ES-I3 (cell line): ENCODE results near the gene MCM8.

Experiments used
- H3K36me3 ChIP-seq: 2 replicates; pipeline ENCODE4 v1.6.1; 2013; ENCODE audit warnings: mild to moderate bottlenecking, low read length, control low read depth, moderate library complexity; ENCODE audit not compliant: insufficient read depth
- H3K4me1 ChIP-seq: 2 replicates; pipeline ENCODE4 v1.6.1; 2013; ENCODE audit warnings: mild to moderate bottlenecking, control low read depth, low read length; ENCODE audit not compliant: insufficient read depth
- H3K9ac ChIP-seq: 2 replicates; pipeline ENCODE4 v1.6.1; 2013; ENCODE audit warnings: low read depth, mild to moderate bottlenecking, low read length, moderate library complexity
- H3K9me3 ChIP-seq: 2 replicates; pipeline ENCODE4 v1.6.1; 2013; ENCODE audit warnings: mild to moderate bottlenecking, low read length, moderate library complexity; ENCODE audit not compliant: control insufficient read depth, insufficient read depth

Gene MCM8

DNA sequence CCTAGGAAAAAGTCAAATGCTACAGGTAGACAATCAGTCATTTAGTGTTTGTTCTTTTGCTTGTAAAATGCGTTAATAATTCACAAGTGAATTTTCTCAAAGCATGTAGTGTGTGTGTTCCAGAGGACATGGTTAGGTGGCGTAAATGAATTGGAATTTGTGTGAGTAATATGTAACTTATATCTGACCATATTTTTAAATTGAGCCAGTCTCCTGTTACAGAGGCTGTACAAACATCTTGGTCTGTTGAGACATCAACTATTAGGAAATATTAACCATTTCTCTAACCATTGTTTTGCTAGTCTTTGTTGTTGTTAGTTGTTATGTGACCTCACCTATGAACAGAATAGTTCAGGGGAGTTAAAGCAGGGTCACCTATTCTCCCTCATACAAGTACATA, 22.7 kb downstream of the MCM8 start:
- H3K9ac ChIP-seq: no peak overlapping the region
- H3K9me3 ChIP-seq: no peaks in the 10 kb centered on the region
- H3K4me1 ChIP-seq: peaks cover 16% of the 10 kb centered on the region
- peaks cover 6% of the 10 kb centered on the region for H3K36me3 ChIP-seq

- H3K9me3 ChIP-seq: no peaks in the 10 kb centered on the region
- H3K36me3 ChIP-seq: peaks cover 7% of the 10 kb centered on the region
- H3K4me1 ChIP-seq: peaks cover 16% of the 10 kb centered on the region
- H3K9ac ChIP-seq: no peak overlapping the region
Observed at GRCh38 chr20:5973971-5974370, 23.5 kb downstream of the MCM8 start.

GRCh38 chr20:5974531-5974930, 24.1 kb downstream of the MCM8 start:
- Histone ChIP-seq H3K9me3 (no peaks in the 10 kb centered on the region), H3K4me1 (peaks cover 16% of the 10 kb centered on the region), H3K9ac (no peak overlapping the region), H3K36me3 (peaks cover 9% of the 10 kb centered on the region)

DNA sequence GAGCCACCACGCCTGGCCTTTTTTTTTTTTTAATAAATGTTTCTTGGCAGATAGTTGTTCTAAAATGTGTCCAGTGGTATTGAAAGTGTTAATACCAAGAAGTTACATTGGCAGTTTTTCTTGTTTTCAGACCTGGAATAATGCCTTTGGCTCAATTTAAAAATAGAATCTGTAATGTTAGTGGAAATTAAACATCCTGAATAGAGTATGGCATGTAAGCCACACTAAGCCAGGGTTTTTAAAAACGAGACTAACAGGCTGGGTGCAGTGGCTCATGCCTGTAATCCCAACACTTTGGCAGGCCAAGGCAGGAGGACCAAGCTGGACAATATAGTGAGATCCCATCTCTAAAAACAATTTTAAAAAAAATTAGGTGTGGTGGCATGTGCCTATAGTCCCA, 25.3 kb downstream of the MCM8 start:
- peaks cover 5% of the 10 kb centered on the region for H3K4me1 ChIP-seq
- H3K36me3 ChIP-seq: peaks cover 9% of the 10 kb centered on the region
- H3K9ac ChIP-seq: no peak overlapping the region
- no peaks in the 10 kb centered on the region for H3K9me3 ChIP-seq

DNA sequence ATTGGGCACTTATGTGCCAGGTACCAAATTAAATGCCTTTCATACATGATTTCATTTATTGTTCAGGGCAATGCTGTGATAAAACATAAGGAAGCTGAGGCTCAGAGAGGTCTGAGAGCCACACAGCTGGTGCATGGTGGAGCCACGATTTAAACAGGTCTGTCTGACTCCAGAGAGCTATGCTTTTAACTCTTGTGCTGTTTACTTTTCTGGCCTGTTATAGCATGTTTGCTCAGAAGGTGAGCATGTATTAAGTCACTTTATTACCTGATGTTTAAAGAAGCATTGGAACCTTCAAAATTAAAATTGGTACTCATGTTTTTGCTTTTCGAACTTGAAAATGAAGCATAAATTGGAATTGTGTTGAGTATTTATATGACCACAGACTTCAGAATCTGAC, 26.8 kb downstream of the MCM8 start:
- Histone ChIP-seq H3K4me1 (no peaks in the 10 kb centered on the region), H3K9ac (no peak overlapping the region), H3K36me3 (peaks cover 9% of the 10 kb centered on the region), H3K9me3 (no peaks in the 10 kb centered on the region)

DNA sequence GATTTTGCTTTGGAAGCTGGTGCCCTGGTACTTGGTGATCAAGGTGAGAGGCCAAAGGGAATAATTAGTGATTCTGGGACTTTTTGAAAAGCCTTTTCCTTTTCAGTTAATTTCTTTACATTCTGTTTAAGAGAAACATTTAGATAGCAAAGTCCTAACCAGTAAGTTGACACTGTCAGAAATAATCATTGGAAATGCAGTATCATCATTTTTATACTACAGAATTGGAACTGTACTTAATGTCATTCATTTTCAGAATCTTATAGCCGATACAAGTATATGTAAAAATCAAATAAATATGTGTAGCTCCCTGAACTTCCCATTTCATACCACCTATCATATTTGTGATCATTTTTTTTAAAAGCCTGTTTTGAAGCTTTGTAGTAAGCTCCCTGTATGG, 27.5 kb downstream of the MCM8 start:
- no peaks in the 10 kb centered on the region for H3K4me1 ChIP-seq
- peaks cover 9% of the 10 kb centered on the region for H3K36me3 ChIP-seq
- H3K9me3 ChIP-seq: no peaks in the 10 kb centered on the region
- no peak overlapping the region for H3K9ac ChIP-seq

DNA sequence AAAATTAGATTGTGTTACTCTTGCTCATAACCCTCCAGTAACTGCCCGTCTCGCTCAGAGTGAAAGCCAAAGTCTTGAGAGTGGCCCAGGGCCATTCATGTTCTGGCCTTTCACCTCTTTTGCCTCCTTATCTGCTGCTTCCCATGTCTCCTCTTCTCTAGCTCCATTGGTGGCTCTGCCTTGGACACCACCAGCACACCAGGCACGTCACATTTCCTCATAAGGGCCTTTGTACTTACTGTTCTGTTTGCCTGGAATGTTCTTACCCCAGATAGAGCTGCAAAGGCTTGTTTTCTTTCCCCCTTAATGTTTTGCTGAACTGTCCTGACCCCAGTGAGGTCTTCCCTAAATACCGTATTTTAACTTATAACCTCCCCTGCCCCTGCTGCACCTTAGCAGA, 29.3 kb downstream of the MCM8 start:
- H3K4me1 ChIP-seq: no peaks in the 10 kb centered on the region
- no peak overlapping the region for H3K9ac ChIP-seq
- no peaks in the 10 kb centered on the region for H3K9me3 ChIP-seq
- peaks cover 4% of the 10 kb centered on the region for H3K36me3 ChIP-seq

DNA sequence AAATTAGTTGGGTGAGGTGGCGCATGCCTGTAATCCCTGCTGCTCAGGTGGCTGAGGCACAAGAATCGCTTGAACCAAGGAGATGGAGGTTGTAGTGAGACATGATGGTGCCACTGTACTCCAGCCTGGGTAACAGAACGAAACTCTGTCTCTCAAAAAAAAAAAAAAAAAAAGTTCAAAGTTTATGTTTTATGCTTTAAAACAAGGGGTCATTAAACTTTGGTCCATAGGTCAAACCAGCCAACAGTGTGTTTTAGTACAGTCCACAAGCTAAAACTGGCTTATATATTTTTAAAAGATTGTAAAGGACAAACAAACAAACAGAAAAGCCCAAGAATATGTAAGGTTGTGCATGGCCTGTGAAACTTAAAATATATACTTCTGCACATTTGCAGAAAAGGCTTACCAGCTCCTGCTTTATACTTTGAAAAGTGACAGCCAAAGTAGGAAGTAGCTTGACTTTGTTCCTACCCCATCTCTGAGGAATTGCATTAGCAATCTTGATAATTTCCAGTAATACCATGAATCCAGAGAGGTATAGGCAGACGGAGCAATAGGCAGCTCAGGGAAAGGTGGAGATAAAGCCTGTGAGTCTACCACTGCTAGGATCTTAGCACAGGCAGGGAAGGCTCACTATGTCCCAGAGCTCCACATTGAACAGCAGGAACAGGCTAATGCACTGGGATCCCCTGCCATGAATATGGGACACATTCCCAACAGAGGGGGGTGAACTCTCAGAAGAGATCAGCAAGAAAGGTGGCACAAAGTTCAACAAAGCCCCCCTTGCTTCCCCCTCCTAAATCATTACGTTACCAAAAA, 30.5 kb downstream of the MCM8 start:
- Histone ChIP-seq H3K36me3 (peaks cover 6% of the 10 kb centered on the region), H3K9ac (no peak overlapping the region), H3K9me3 (no peaks in the 10 kb centered on the region), H3K4me1 (no peaks in the 10 kb centered on the region)

- no peak overlapping the region for H3K9ac ChIP-seq
- H3K9me3 ChIP-seq: no peaks in the 10 kb centered on the region
- H3K4me1 ChIP-seq: no peaks in the 10 kb centered on the region
- H3K36me3 ChIP-seq: peaks cover 20% of the 10 kb centered on the region; the same call in 1 of the 2 replicates
Observed at GRCh38 chr20:5987383-5987782, 36.9 kb downstream of the MCM8 start.

GRCh38 chr20:5989539-5989938, 39.1 kb downstream of the MCM8 start:
- Histone ChIP-seq H3K9me3 (no peaks in the 10 kb centered on the region), H3K36me3 (peaks cover 20% of the 10 kb centered on the region), H3K9ac (no peak overlapping the region), H3K4me1 (no peaks in the 10 kb centered on the region)

- Histone ChIP-seq H3K36me3 (peaks cover 17% of the 10 kb centered on the region), H3K9ac (no peak overlapping the region), H3K9me3 (no peaks in the 10 kb centered on the region), H3K4me1 (no peaks in the 10 kb centered on the region)
Observed at GRCh38 chr20:5990946-5991345, 40.5 kb downstream of the MCM8 start.

DNA sequence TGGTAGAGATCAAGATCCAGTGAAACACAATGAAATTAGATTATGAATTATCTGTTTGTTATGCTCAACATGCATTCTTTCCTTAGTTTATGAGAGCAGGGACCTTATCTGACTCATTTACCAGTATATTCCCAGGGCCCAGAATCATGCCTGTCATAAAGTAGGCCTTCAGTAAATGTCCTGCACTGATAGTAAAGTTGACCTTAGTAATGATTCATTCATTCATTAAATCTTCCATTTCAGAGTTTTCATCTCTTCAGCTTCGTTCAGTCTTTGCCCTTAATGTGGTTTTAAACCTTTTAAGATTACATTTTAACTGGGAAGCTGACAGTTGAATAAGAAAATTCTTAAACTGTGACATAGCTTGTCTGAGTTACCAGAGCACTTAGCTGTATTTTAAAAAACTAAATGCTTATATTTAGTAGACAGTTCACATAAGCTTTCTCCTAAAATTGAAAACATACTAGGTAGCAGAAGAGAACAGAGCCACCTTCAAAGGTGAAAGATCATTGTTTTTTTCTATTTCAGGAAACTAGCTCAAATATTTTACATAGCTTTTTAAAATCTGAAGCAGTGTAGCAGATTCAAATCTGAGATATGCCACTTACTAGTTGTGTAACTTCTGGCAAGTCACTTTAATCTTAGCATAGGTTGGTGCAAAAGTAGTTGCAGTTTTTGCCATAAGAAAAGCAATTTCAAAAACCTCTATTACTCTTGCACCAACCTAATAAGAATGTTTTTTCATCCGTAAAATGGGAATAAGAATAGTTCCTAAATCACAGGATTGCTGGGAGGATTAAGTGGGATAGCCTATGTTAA, 41.4 kb downstream of the MCM8 start:
- Histone ChIP-seq H3K9ac (no peak overlapping the region), H3K4me1 (no peaks in the 10 kb centered on the region), H3K9me3 (no peaks in the 10 kb centered on the region), H3K36me3 (peaks cover 16% of the 10 kb centered on the region)

DNA sequence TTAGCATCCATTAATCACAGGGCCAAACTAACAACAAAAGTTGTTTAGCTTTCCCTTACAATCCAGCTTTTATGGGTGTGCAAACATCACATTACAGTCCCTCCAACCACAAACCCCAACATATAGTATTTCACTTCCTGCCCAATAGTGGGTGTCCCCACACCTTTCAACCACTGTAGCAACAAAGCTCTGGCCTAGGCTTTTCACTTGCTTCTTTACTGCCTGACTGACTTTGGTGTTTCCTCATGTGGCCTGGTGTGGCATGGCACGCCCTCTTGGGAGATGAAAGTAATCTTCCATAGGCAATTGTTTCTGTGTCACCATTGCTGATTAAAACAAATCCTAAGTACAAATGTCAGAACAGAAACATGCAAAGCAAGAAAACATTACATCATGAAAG, 46.3 kb downstream of the MCM8 start:
- H3K36me3 ChIP-seq: peaks cover 5% of the 10 kb centered on the region

DNA sequence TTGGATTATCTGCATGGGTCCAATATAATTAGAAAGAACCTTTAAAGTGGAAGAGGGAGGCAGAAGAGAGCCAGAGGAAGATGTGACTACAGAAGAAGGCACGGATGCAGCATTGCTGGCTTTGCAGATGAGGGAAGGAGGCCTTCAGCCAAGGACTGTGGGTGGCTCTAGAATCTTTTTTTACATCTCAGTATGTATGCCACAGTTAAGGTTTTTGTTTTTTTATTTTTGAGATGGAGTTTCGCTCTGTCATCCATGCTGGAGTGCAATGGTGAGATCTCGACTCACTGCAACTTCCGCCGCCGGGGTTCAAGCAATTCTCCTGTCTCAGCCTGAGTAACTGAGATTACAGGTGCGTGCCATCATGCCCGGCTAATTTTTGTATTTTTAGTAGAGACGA, 49.3 kb downstream of the MCM8 start:
- peaks cover 4% of the 10 kb centered on the region; the same call in 1 of the 2 replicates for H3K36me3 ChIP-seq
- no peaks in the 10 kb centered on the region for H3K9me3 ChIP-seq
- H3K4me1 ChIP-seq: no peaks in the 10 kb centered on the region
- no peak overlapping the region for H3K9ac ChIP-seq

More for the DNA sequence above, 46.3 kb downstream of the MCM8 start:
- no peaks in the 10 kb centered on the region for H3K9me3 ChIP-seq
- H3K4me1 ChIP-seq: no peaks in the 10 kb centered on the region
- no peak overlapping the region for H3K9ac ChIP-seq

GRCh38 chr20:6000871-6001270, 50.4 kb downstream of the MCM8 start:
- Histone ChIP-seq H3K9me3 (no peaks in the 10 kb centered on the region), H3K9ac (no peak overlapping the region), H3K36me3 (peaks cover 4% of the 10 kb centered on the region; the same call in 1 of the 2 replicates), H3K4me1 (no peaks in the 10 kb centered on the region)
